ENCODE results near the gene ADGRA1. TPM values are rescaled to one million over a fixed set of nuclear protein-coding genes. Genes with fewer than 3 reads are reported as not detected.

ADGRA1 gene
- total and polyA plus RNA-seq, 2 experiments from 2014 or later, result 0.23 to 0.52 TPM

- H3K4me3 Mint-ChIP-seq, result no peak overlapping the region
- H3K79me2 ChIP-seq (replicated peaks; ENCODE audit: insufficient read depth), result no peaks in the 10 kb centered on the region
- peaks cover 20% of the 10 kb centered on the region for H3K9me3 Mint-ChIP-seq
- H3F3A ChIP-seq (replicated peaks; ENCODE audit: low read depth), result peaks cover 23% of the 10 kb centered on the region; the same call in 1 of the 2 replicates
- H3K27me3 ChIP-seq (ENCODE audit: insufficient read depth), result no peaks in the 10 kb centered on the region
- no peaks in the 10 kb centered on the region for H3K36me3 ChIP-seq (ENCODE audit: insufficient read depth)
- H3K27ac ChIP-seq (ENCODE audit: low read depth), result no peak overlapping the region
- H3K27me3 Mint-ChIP-seq (ENCODE audit: insufficient read depth, low read depth, poor library complexity), result peaks cover 8% of the 10 kb centered on the region
- peaks cover 32% of the 10 kb centered on the region for H3K4me1 Mint-ChIP-seq
- no peak overlapping the region for H3K27ac Mint-ChIP-seq
- H4K20me1 ChIP-seq (replicated peaks; ENCODE audit: insufficient read depth), result no peaks in the 10 kb centered on the region
- DNase-seq (ENCODE audit: low spot score) (no peak), ATAC-seq (no peak)
- 0 out of 2 replicates have a peak, but pooled peaks cover 3% of the 10 kb centered on the region for H3K9me2 ChIP-seq (ENCODE audit: insufficient read depth)
- H3K36me3 Mint-ChIP-seq (ENCODE audit: low read depth), result peaks cover 15% of the 10 kb centered on the region
- no peak for TF ChIP-seq POLR2AphosphoS5 (IDR thresholded peaks at IDR 0.05; ENCODE audit: low read depth)
- TF ChIP-seq ZNF462 (CRISPR knock-in tag; IDR thresholded peaks at IDR 0.05), result no peak
- no peak for TF ChIP-seq NANOG (IDR thresholded peaks at IDR 0.05; ENCODE audit: borderline replicate concordance)
- TF ChIP-seq CREB1 (CRISPR knock-in tag; IDR thresholded peaks at IDR 0.05; ENCODE audit: low read depth), result no peak
- TF ChIP-seq REST (IDR thresholded peaks at IDR 0.05; ENCODE audit: unreplicated experiment), result no peak
- no peak for TF ChIP-seq ETS1 (IDR thresholded peaks at IDR 0.05)
- TF ChIP-seq JUNB (IDR thresholded peaks at IDR 0.05; ENCODE audit: unreplicated experiment), result no peak
- no peak overlapping the region for H3K4me3 ChIP-seq
- no peak overlapping the region; the same call in 1 of the 2 replicates for H2AFZ ChIP-seq
- peaks cover 15% of the 10 kb centered on the region for H3K4me1 ChIP-seq (ENCODE audit: insufficient read depth)
- no peak overlapping the region for H3K4me2 ChIP-seq
These were observed 66.7 kb downstream of the ADGRA1 start for GRCh38 chr10:133154411-133154810.
